A549 (cell line): ENCODE results near the gene FSHR.

Experiments used
- BHLHE40 ChIP-seq: IDR thresholded peaks from 2 replicates; pipeline ENCODE4 v1.6.1; 2012; ENCODE audit warnings: low read depth, low read length, inconsistent platforms
- EP300 ChIP-seq, 2 experiments: fragments of >200 bp; sonication (Bioruptor Twin); formaldehyde crosslinking; IDR thresholded peaks; 2 replicates in 1 of 2; 3 replicates in 1 of 2; pipeline ENCODE4 v1.6.1; 2016 to 2017
- MAZ ChIP-seq: fragments of 150-350 bp; IDR thresholded peaks from 2 replicates; pipeline ENCODE4 v1.6.1; 2014; ENCODE audit warnings: antibody characterized with exemption, low read depth, low read length, borderline replicate concordance
- PHF8 ChIP-seq: fragments of 200-600 bp; sonication (generic); IDR thresholded peaks from 2 replicates; pipeline ENCODE4 v1.6.1; 2016; ENCODE audit warnings: low read depth, mild to moderate bottlenecking, antibody characterized with exemption, moderate library complexity, borderline replicate concordance
- POLR2A ChIP-seq: IDR thresholded peaks from 2 replicates; pipeline ENCODE4 v1.6.1; 2012; ENCODE audit warnings: mild to moderate bottlenecking, low read length
- RCOR1 ChIP-seq: fragments of 150-350 bp; IDR thresholded peaks from 2 replicates; pipeline ENCODE4 v1.6.1; 2014; ENCODE audit warnings: antibody characterized with exemption, low read length, low read depth
- RNF2 ChIP-seq: fragments of 200-600 bp; sonication (generic); IDR thresholded peaks from 2 replicates; pipeline ENCODE4 v1.6.1; 2016; ENCODE audit warnings: low read depth, mild to moderate bottlenecking, antibody characterized with exemption, moderate library complexity, borderline replicate concordance
- SREBF2 ChIP-seq: fragments of 450-650 bp; IDR thresholded peaks from 2 replicates; pipeline ENCODE4 v1.6.1; 2014; ENCODE audit warnings: mild to moderate bottlenecking, moderate library complexity
- TFCP2L1 ChIP-seq: fragments of 250-450 bp; sonication (Bioruptor Pico); IDR thresholded peaks from 2 replicates; pipeline ENCODE4 v1.5.0; 2021; ENCODE audit warnings: mild to moderate bottlenecking
- ZFP36 ChIP-seq: fragments of 450-650 bp; IDR thresholded peaks from 2 replicates; pipeline ENCODE4 v1.6.1; 2014; ENCODE audit warnings: borderline replicate concordance; ENCODE audit not compliant: partially characterized antibody
- TF ChIP-seq, protein P1 (sequence below): fragments of 200-600 bp; sonication (generic); IDR thresholded peaks from 2 replicates; pipeline ENCODE4 v1.6.1; 2016; ENCODE audit warnings: antibody characterized with exemption, mild to moderate bottlenecking, moderate library complexity
- TF ChIP-seq, protein P2 (sequence below): fragments of >200 bp; sonication (Bioruptor Twin); formaldehyde crosslinking; IDR thresholded peaks from 3 replicates; pipeline ENCODE4 v1.5.1; 2016
- TF ChIP-seq, protein P3 (sequence below): IDR thresholded peaks from 2 replicates; pipeline ENCODE4 v1.6.1; 2012

DNA sequence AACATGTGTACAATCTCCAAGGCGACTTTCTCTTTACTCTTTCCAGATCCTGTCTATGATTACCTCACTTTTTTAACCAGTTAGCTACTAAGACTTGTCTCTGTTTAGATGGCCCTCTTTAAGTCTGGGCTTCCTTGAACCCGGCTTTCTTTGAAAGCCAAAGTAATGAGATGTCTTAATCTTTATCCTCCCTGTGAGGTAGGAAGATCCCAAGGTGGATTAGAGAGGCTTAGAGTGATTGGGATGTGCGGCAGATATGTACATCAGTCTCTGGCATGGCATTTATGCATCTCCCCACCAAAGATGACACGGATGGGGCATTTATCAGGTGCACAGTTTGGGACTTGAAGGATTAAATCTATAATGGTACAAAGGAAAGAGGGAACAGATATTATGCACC, 186.3 kb downstream of the FSHR start:
- TF ChIP-seq RNF2 (no peak), POLR2A (no peak), RCOR1 (no peak), BHLHE40 (no peak), MAZ (no peak), EP300 (IDR thresholded peaks at IDR 0.05) (no peak), PHF8 (no peak), TFCP2L1 (no peak), SREBF2 (no peak), ZFP36 (no peak)
- TF ChIP-seq, protein P1, sequence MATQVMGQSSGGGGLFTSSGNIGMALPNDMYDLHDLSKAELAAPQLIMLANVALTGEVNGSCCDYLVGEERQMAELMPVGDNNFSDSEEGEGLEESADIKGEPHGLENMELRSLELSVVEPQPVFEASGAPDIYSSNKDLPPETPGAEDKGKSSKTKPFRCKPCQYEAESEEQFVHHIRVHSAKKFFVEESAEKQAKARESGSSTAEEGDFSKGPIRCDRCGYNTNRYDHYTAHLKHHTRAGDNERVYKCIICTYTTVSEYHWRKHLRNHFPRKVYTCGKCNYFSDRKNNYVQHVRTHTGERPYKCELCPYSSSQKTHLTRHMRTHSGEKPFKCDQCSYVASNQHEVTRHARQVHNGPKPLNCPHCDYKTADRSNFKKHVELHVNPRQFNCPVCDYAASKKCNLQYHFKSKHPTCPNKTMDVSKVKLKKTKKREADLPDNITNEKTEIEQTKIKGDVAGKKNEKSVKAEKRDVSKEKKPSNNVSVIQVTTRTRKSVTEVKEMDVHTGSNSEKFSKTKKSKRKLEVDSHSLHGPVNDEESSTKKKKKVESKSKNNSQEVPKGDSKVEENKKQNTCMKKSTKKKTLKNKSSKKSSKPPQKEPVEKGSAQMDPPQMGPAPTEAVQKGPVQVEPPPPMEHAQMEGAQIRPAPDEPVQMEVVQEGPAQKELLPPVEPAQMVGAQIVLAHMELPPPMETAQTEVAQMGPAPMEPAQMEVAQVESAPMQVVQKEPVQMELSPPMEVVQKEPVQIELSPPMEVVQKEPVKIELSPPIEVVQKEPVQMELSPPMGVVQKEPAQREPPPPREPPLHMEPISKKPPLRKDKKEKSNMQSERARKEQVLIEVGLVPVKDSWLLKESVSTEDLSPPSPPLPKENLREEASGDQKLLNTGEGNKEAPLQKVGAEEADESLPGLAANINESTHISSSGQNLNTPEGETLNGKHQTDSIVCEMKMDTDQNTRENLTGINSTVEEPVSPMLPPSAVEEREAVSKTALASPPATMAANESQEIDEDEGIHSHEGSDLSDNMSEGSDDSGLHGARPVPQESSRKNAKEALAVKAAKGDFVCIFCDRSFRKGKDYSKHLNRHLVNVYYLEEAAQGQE: no peak
- TF ChIP-seq, protein P2, sequence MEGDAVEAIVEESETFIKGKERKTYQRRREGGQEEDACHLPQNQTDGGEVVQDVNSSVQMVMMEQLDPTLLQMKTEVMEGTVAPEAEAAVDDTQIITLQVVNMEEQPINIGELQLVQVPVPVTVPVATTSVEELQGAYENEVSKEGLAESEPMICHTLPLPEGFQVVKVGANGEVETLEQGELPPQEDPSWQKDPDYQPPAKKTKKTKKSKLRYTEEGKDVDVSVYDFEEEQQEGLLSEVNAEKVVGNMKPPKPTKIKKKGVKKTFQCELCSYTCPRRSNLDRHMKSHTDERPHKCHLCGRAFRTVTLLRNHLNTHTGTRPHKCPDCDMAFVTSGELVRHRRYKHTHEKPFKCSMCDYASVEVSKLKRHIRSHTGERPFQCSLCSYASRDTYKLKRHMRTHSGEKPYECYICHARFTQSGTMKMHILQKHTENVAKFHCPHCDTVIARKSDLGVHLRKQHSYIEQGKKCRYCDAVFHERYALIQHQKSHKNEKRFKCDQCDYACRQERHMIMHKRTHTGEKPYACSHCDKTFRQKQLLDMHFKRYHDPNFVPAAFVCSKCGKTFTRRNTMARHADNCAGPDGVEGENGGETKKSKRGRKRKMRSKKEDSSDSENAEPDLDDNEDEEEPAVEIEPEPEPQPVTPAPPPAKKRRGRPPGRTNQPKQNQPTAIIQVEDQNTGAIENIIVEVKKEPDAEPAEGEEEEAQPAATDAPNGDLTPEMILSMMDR: no peak
- TF ChIP-seq, protein P3, sequence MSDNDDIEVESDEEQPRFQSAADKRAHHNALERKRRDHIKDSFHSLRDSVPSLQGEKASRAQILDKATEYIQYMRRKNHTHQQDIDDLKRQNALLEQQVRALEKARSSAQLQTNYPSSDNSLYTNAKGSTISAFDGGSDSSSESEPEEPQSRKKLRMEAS: no peak
